NCI-H2029 (cell line): ENCODE results near the gene GPR155.
"Not testable (repeated sequence)": the region's sequence is repeated elsewhere in the genome, so short reads cannot be mapped to it uniquely, and the experiment has no call there.

Experiments used
- DNase-seq: peaks from one replicate; lab custom pipeline; 2025; lab: John Stamatoyannopoulos, UW

The GPR155 gene

GRCh38 chr2:174439323-174439722, 47.5 kb downstream of the GPR155 start:
- DNase-seq: no peak

GRCh38 chr2:174438146-174438886, 48.5 kb downstream of the GPR155 start:
- no peak for DNase-seq

GRCh38 chr2:174436351-174436750, 50.5 kb downstream of the GPR155 start:
- DNase-seq: no peak

GRCh38 chr2:174431902-174432301, 54.9 kb downstream of the GPR155 start:
- DNase-seq: no peak

GRCh38 chr2:174430066-174430465, 56.8 kb downstream of the GPR155 start:
- no peak for DNase-seq

GRCh38 chr2:174428214-174428613, 58.6 kb downstream of the GPR155 start:
- DNase-seq: no peak

GRCh38 chr2:174412256-174412655, 74.6 kb downstream of the GPR155 start:
- DNase-seq: no peak

GRCh38 chr2:174410039-174410438, 76.8 kb downstream of the GPR155 start:
- DNase-seq: not testable (repeated sequence)

- DNase-seq: no peak
These were observed 83.2 kb downstream of the GPR155 start for GRCh38 chr2:174403628-174404027.

GRCh38 chr2:174400853-174401252, 86.0 kb downstream of the GPR155 start:
- no peak for DNase-seq

GRCh38 chr2:174399171-174399570, 87.7 kb downstream of the GPR155 start:
- no peak for DNase-seq

- no peak for DNase-seq
These were observed 89.1 kb downstream of the GPR155 start for GRCh38 chr2:174397773-174398172.

- peak; percentile 17 for DNase-seq
These were observed 90.7 kb downstream of the GPR155 start for GRCh38 chr2:174395969-174396630.

GRCh38 chr2:174395284-174395968, 91.4 kb downstream of the GPR155 start, which contains the start of gene SCRN3:
Gene SCRN3 (plus strand): TSS chr2:174395730. CDS start chr2:174398284, 2,554 bp downstream.
- peak; percentile 83 for DNase-seq

- DNase-seq: no peak
These were observed 94.1 kb downstream of the GPR155 start for GRCh38 chr2:174392706-174393105.

GRCh38 chr2:174390303-174390702, 96.5 kb downstream of the GPR155 start:
- not testable (repeated sequence) for DNase-seq

- DNase-seq: no peak
These were observed 97.3 kb downstream of the GPR155 start for GRCh38 chr2:174389542-174389941.

GRCh38 chr2:174388706-174389105, 98.1 kb downstream of the GPR155 start:
- DNase-seq: not testable (repeated sequence)

- no peak for DNase-seq
These were observed 101.6 kb downstream of the GPR155 start for GRCh38 chr2:174385201-174385600.

GRCh38 chr2:174383796-174384195, 103.0 kb downstream of the GPR155 start:
- no peak for DNase-seq
